ENCODE data around the gene NDST1. TPM values are rescaled to one million over a fixed set of nuclear protein-coding genes. Genes with fewer than 3 reads are reported as not detected.

NDST1 gene
- total RNA-seq, 1 experiment from 2014 or later = 68.9 TPM

- no TSS peak for BruUV-seq (replicated peaks)
- intact Hi-C loops (cut with micrococcal nuclease) = no loop called here
- peaks cover 69% of the 10 kb centered on the region for H3K4me1 Mint-ChIP-seq (ENCODE audit: insufficient read depth, unreplicated experiment)
- no peaks in the 10 kb centered on the region for H3K27me3 Mint-ChIP-seq (ENCODE audit: insufficient read depth, unreplicated experiment)
- no peak for DNase-seq (ENCODE audit: unreplicated experiment)
- peaks cover 29% of the 10 kb centered on the region for H3K36me3 Mint-ChIP-seq (ENCODE audit: insufficient read depth, unreplicated experiment)
- no peak for TF ChIP-seq CTCF (IDR thresholded peaks at IDR 0.05; ENCODE audit: unreplicated experiment)
- ChIA-PET POLR2A (interaction anchor here (0.6 to 2.2 kb wide), 2 partner anchors 10 to 30 kb away, joined by 3 to 9 read pairs; no protein-coding TSS in a partner anchor), CTCF (interaction anchor here (0.6 to 1.9 kb wide), 10 partner anchors 9 to 52 kb away, joined by 3 to 6 read pairs (median 4); no protein-coding TSS in a partner anchor)
- H3K9me3 Mint-ChIP-seq (ENCODE audit: unreplicated experiment) = no peaks in the 10 kb centered on the region
- peak overlapping the region; percentile 53 for H3K27ac Mint-ChIP-seq (ENCODE audit: low read depth, unreplicated experiment)
- H3K4me3 Mint-ChIP-seq (ENCODE audit: unreplicated experiment) = no peak overlapping the region
Measured at GRCh38 chr5:150502106-150502505, 5.8 kb upstream of the NDST1 start.

DNA sequence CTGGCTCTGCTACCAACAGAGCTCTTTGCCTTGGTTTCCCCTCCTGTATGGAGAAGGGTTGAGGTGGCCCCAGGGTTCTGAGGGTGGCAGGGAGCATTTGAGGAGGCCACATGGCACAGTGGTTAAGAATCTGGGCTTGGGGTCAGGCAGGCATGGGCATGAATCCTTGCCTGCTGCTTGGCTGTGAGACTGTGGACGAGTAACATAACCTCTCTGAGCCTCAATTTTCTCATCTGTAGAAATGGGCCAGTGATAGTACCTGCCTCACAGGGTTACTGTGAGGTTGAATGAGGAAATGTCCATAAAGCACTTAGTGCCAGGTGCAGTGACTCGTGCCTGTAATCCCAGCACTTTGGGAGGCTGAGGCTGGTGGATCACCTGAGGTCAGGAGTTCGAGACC lies 5.1 kb upstream of the NDST1 start:
- peak overlapping the region; percentile 53 for H3K27ac Mint-ChIP-seq (ENCODE audit: low read depth, unreplicated experiment)
- no peak overlapping the region for H3K4me3 Mint-ChIP-seq (ENCODE audit: unreplicated experiment)
- no peaks in the 10 kb centered on the region for H3K27me3 Mint-ChIP-seq (ENCODE audit: insufficient read depth, unreplicated experiment)
- ChIA-PET CTCF (interaction anchor here (0.7 to 1.9 kb wide), 4 partner anchors 10 to 53 kb away, joined by 3 to 6 read pairs (median 4); no protein-coding TSS in a partner anchor), POLR2A (interaction anchor here (1.9 to 2.9 kb wide), 3 partner anchors 10 to 53 kb away, joined by 8 to 11 read pairs (median 9); partner anchors contain the start of gene RPS14)
- H3K9me3 Mint-ChIP-seq (ENCODE audit: unreplicated experiment) = no peaks in the 10 kb centered on the region
- H3K36me3 Mint-ChIP-seq (ENCODE audit: insufficient read depth, unreplicated experiment) = peaks cover 23% of the 10 kb centered on the region
- no peak for TF ChIP-seq CTCF (IDR thresholded peaks at IDR 0.05; ENCODE audit: unreplicated experiment)
- intact Hi-C loops (cut with micrococcal nuclease) = no loop called here
- no peak for DNase-seq (ENCODE audit: unreplicated experiment)
- BruUV-seq (replicated peaks) = no TSS peak
- H3K4me1 Mint-ChIP-seq (ENCODE audit: insufficient read depth, unreplicated experiment) = peaks cover 68% of the 10 kb centered on the region

GRCh38 chr5:150503386-150503785 lies 4.5 kb upstream of the NDST1 start:
- Mint-ChIP-seq H3K36me3 (ENCODE audit: insufficient read depth, unreplicated experiment) (peaks cover 20% of the 10 kb centered on the region), H3K27me3 (ENCODE audit: insufficient read depth, unreplicated experiment) (no peaks in the 10 kb centered on the region), H3K4me3 (ENCODE audit: unreplicated experiment) (no peak overlapping the region), H3K4me1 (ENCODE audit: insufficient read depth, unreplicated experiment) (peaks cover 68% of the 10 kb centered on the region), H3K27ac (ENCODE audit: low read depth, unreplicated experiment) (peak overlapping the region; percentile 72), H3K9me3 (ENCODE audit: unreplicated experiment) (no peaks in the 10 kb centered on the region)
- no TSS peak for BruUV-seq (replicated peaks)
- ChIA-PET POLR2A (interaction anchor here (1.9 to 2.9 kb wide), 2 partner anchors 11 to 53 kb away, joined by 8 to 11 read pairs; partner anchors contain the start of gene RPS14), CTCF (interaction anchor here (0.7 to 1.2 kb wide), 2 partner anchors 9 to 15 kb away, joined by 3 to 9 read pairs; no protein-coding TSS in a partner anchor)
- no peak for DNase-seq (ENCODE audit: unreplicated experiment)
- intact Hi-C loops (cut with micrococcal nuclease) = no loop called here
- no peak for TF ChIP-seq CTCF (IDR thresholded peaks at IDR 0.05; ENCODE audit: unreplicated experiment)

GRCh38 chr5:150503977-150504620 lies 3.8 kb upstream of the NDST1 start:
- Mint-ChIP-seq H3K27ac (ENCODE audit: low read depth, unreplicated experiment) (peak overlapping the region; percentile 72), H3K27me3 (ENCODE audit: insufficient read depth, unreplicated experiment) (no peaks in the 10 kb centered on the region), H3K9me3 (ENCODE audit: unreplicated experiment) (no peaks in the 10 kb centered on the region), H3K36me3 (ENCODE audit: insufficient read depth, unreplicated experiment) (peaks cover 20% of the 10 kb centered on the region), H3K4me1 (ENCODE audit: insufficient read depth, unreplicated experiment) (peaks cover 62% of the 10 kb centered on the region), H3K4me3 (ENCODE audit: unreplicated experiment) (no peak overlapping the region)
- no TSS peak for BruUV-seq (replicated peaks)
- no peak for TF ChIP-seq CTCF (IDR thresholded peaks at IDR 0.05; ENCODE audit: unreplicated experiment)
- intact Hi-C loops (cut with micrococcal nuclease) = no loop called here
- ChIA-PET POLR2A (interaction anchor here (0.6 to 2.9 kb wide), 3 partner anchors 12 to 119 kb away, joined by 4 to 11 read pairs (median 8); partner anchors contain the start of gene RPS14), CTCF (interaction anchor here (0.9 to 3.5 kb wide), 8 partner anchors 9 to 45 kb away, joined by 3 to 16 read pairs (median 5); no protein-coding TSS in a partner anchor)
- DNase-seq (ENCODE audit: unreplicated experiment) = peak; percentile 58
